HG03045 (cell line): ENCODE results near the gene IPO11.
"Not testable (repeated sequence)": the region's sequence is repeated elsewhere in the genome, so short reads cannot be mapped to it uniquely, and the experiment has no call there.

Experiments
- ATAC-seq: cut with Tn5 transposase; IDR thresholded peaks from one replicate; pipeline ENCODE4 v1.9.1; 2021; ENCODE audit warnings: mild to moderate bottlenecking, moderate library complexity; ENCODE audit not compliant: unreplicated experiment

Gene IPO11

GRCh38 chr5:62509806-62510205 lies 97.2 kb downstream of the IPO11 start:
- ATAC-seq = no peak

DNA sequence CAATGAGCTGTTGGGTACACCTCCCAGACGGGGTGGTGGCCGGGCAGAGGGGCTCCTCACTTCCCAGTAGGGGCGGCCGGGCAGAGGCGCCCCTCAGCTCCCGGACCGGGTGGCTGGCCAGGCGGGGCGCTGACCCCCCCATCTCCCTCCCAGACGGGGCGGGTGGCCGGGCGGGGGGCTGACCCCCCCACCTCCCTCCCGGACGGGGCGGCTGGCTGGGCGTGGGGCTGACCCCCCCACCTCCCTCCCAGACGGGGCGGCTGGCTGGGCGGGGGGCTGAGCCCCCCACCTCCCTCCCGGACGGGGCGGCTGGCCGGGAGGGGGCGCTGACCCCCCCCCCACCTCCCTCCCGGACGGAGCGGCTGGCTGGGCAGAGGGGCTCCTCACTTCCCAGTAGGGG lies 100.5 kb downstream of the IPO11 start:
- not testable (repeated sequence) for ATAC-seq

DNA sequence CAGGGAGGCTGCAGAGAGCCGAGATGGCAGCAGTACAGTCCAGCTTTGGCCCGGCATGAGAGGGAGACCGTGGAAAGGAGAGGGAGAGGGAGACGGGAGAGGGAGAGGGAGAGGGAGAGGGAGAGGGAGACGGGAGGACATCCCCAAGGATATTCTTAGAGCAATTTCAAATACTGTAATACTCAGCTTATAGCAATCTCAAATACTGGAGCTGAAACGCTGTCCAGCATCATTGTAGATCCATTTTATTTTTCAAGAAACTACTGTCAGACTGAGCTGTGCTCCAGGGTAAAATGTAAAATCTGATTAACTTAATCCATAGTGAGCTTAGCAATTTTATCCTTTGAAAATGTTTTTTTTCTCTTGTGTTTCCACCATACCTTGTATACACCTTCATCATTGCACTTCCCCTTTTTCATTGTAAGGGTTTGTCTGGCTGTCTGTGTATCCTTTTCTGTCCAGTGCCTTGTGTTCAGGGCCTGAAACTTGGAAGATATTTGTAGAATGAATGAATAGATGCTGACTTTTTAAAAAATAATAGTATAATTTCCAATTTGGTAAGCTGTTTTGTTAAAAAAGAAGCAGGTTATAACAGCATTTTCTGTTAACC lies 102.1 kb downstream of the IPO11 start:
- ATAC-seq = no peak

- not testable (repeated sequence) for ATAC-seq
Observed at GRCh38 chr5:62520812-62521211, 108.2 kb downstream of the IPO11 start.

DNA sequence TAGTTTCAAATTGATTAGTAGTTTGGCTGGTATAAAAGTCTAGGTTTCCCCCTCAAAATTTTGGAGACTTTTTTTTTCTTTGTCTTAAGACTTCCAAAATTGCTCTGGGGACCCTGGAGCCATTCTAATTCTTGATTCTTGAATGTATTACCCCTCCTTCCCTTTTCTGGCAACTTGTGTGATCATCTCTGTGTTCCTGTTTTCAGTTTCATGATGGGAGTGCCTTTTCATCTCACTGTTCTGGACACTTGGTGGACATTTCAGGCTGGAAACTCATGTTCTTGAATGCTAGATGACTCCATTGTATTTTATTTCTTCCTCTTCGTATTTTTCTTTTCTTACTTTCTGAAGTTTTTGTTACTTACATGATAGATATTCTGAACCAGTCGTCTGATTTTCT lies 108.8 kb downstream of the IPO11 start:
- ATAC-seq = no peak

- ATAC-seq = no peak
Observed at GRCh38 chr5:62522811-62523210, 110.2 kb downstream of the IPO11 start.

DNA sequence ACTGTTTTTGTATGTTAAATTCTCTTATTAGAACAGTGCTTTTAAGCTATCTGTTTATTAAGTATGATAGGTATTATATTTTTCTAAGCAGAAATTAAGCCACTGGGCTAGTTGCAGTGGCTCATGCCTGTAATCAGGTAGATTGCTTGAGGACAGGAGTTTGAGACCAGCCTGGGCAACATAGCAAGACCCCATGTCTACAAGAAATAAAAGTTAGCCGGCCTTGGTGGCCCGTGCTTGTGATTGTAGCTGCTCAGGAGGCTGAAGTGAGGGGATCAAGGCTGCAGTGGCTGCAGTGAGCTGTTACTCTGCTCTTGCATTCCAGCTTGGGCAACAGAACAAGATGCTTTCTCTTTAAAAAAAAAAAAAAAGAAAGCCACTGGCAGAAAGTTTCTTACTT lies 121.0 kb downstream of the IPO11 start:
- ATAC-seq = no peak

DNA sequence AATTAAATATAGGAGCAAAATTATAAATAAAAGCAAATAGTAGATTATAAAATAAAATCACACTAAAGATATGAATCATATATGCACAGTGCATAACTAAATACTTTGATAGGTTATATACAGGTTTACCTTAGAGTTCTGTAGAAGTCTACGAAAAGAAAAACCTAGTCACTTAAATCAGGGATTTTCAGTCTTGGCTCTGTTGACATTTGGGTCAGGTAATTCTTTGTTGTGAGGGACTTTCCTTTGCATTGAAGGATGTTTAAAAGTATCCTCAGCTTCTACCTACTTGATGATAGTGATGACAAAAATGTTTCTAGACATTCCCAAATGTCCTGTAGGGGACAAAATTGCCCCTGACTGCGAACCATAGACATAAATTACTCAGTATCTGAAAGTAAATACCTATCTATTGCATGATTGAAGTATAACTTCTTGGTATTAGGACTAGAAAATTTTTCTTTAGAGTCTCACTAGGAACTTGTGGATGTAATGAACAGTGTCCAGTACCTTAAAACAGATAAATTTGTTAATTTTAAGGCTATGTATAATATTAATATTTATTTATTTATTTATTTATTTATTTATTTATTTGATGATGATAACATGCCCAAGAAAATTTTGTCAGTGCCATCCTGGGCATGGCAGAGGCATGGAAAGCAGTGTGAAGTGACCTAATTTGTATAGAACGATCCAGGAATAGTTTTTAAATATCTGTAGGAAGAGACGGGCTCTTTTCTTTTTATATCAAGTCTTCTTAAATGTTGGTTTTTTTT lies 122.1 kb downstream of the IPO11 start:
- no peak for ATAC-seq

DNA sequence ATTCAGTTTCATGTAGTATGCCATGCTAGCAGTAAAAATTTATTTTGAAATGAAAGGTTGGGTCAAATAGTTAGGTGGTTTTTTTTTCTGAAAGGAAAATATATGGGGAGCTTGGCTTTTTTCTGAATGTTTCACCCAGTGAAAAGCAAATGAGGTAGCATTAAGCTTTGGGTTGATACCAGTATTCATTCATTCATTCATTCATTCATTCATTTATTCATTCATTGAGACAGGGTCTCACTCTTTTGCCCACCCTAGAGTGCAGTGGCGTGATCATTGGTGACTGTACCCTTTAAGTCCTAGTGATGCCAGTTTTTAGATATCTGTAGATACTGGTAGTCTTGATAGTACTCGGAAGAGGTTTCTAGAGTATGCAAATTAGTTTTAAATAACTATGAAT lies 123.7 kb downstream of the IPO11 start:
- ATAC-seq = no peak

DNA sequence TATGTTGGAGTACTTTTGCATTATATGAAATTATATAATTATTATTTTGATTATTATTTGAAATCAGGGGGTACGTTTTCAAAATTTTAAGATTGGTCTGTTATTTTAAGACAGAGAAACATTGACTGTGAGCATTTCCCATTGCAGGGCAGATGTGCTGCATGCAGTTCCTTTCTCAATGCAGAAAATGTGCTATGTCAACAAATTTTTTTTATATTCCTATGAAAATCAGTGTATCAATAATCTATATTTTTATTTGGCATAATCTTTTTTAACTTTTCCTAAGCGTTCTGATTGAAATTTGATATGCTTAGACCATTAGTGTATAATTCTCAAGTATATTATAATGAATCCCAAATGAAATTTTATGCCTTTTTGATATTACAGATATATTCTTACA lies 124.2 kb downstream of the IPO11 start:
- no peak for ATAC-seq

DNA sequence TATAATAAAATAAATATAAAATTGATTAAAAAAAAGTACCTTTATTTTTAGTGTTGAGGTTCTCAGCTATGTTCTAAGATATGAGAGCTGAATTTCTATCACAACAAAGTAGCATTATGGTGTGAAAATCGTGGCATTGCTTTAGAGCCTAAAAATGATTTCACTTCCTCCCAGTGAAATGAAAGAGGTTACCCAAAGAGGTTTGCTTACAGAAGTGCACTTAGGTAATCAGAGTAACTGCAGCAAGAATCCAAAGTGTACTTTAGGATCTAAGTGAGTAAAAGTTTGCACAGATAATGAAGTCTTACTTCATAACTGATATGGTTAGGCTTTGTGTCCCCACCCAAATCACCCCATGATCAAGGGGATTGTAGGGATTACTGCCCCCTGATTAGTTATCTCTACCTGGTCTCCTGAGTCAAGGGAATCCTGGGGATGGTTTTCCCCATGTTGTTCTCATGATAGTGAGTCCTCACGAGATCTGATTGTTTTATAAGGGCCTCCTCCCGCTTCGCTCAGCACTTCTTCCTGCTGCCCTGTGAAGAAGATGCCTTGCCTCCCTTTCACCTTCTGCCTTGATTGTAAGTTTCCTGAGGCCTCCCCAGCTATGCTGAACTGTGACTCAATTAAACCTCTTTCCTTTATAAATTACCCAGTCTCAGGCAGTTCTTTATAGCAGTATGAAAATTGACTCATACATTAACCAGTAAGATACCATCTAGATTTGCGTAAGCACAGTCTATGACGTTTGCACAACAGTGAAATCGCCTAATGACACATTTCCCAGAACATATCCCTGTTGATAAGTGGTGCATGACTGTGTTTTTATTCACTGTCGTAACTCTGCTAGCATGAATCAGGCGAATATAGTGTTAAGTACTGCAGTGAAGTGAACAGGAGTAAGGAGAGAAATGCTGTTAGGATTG lies 125.7 kb downstream of the IPO11 start:
- ATAC-seq = no peak

- no peak for ATAC-seq
Observed at GRCh38 chr5:62542720-62543119, 130.2 kb downstream of the IPO11 start.

- ATAC-seq = no peak
Observed at GRCh38 chr5:62547945-62548630, 135.5 kb downstream of the IPO11 start.

DNA sequence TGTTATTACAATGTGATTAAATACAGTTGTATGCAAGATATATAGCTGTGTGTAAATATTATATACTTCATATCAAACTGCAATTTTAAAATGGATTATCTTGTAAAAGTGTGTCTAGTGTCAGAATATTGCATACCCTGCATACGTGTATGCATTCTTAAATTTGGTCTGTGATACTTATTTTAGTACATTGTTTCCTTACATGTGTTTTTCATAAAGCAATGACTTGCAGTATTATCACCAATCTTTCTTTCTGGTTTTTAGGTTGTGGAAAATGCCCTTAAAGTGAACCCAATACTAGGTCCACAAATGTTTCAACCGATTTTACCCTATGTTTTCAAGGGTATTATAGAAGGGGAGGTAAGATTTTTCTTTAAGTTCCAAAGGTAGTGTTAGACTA lies 137.5 kb downstream of the IPO11 start:
- ATAC-seq = no peak

DNA sequence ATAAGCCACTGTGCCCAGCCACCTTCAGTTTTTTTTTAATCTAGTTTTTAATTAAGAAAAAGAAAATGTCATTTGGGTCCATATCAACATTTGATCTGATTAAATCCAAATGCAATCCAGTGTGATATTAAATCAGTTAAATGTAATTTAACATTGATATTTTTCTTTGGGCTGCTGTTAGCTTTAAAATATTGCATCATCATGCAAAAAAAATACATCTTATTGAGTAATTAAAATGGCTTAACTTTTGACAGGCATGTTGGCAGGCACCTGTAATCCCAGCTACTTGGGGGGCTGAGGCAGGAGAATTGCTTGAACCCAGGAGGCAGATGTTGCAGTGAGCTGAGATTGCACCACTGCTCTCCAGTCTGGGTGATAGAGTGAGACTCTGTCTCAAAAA lies 143.4 kb downstream of the IPO11 start:
- no peak for ATAC-seq

- ATAC-seq = no peak
Observed at GRCh38 chr5:62558941-62559340, 146.4 kb downstream of the IPO11 start.

DNA sequence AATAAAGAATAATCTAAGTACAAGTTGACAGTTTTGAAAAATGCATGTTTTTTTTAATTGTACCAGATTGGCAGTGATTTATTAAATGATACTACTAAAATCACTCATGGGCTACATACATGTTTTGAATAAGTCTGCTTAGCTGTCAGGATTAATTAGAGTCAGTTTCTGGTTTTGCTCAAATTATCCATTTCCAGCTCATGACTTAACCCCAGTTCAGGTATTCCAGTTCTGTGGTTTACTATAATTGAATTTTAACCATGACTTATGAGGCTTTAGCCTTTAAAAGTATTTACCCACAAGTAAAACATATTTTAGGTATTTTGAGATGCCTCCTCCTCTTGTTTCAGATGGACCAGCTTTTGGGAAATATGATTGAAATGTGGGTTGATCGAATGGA lies 148.2 kb downstream of the IPO11 start:
- no peak for ATAC-seq

DNA sequence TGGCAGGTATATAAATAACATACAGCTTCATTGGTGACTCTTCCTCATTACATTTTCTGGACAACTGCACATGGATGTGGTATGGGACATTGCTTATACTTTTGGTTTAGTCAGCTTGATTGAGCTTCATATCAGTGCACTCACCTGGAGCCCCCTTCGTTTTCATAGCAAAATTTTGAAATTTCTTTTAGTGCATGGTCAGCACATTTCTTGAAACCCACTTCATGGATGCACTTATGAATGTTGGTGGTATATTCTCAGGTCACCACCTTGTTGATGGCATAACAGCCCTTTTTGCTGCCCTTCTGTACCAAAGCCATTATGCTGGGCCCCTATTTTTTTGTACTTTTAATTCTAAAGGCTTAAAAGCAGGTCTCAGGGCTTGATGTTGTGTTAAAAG lies 149.3 kb downstream of the IPO11 start:
- ATAC-seq = no peak

DNA sequence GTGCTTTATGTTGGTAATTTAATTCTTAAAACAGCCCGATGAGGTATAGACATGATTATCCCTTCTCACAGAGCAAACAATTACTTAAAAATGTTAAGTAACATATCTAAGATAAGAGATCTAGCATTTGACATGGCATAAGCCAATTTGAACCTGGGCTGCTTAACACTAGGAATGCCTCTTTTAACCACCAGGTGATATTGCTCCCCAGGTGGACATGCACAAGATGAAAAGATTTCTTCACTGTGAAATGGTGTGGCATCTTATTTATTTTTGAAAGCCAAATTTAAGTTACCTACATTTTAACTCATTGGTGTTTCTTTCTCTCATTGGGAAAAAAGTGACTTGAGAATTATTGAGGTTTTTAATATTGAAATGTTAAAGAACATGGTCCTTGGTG lies 150.3 kb downstream of the IPO11 start:
- ATAC-seq = no peak

- no peak for ATAC-seq
Observed at GRCh38 chr5:62564101-62564500, 151.5 kb downstream of the IPO11 start.

GRCh38 chr5:62565740-62566139 lies 153.2 kb downstream of the IPO11 start:
- not testable (repeated sequence) for ATAC-seq
